ENCODE data around the gene ATF3.
A peak's percentile ranks its signal among the peaks of the same experiment; 100 is the strongest.

ATF3 gene

GRCh38 chr1:212586206-212587015 lies 22.1 kb upstream of the ATF3 start:
- no peak for DNase-seq (ENCODE audit: low read depth in 2 of 2)

GRCh38 chr1:212587016-212587887 lies 21.3 kb upstream of the ATF3 start:
- peak; percentile 24 to 32 for DNase-seq (ENCODE audit: low read depth in 2 of 2)

- no peak for DNase-seq (ENCODE audit: low read depth in 2 of 2)
Measured at GRCh38 chr1:212587888-212588510, 20.6 kb upstream of the ATF3 start.

GRCh38 chr1:212589446-212589845 lies 19.1 kb upstream of the ATF3 start:
- DNase-seq (ENCODE audit: low read depth in 2 of 2): no peak

GRCh38 chr1:212591922-212592321 lies 16.6 kb upstream of the ATF3 start:
- DNase-seq (ENCODE audit: low read depth in 2 of 2): no peak

- no peak for DNase-seq (ENCODE audit: low read depth in 2 of 2)
Measured at GRCh38 chr1:212593821-212594251, 14.7 kb upstream of the ATF3 start.

GRCh38 chr1:212594640-212595039 lies 13.9 kb upstream of the ATF3 start:
- no peak for DNase-seq (ENCODE audit: low read depth in 2 of 2)

GRCh38 chr1:212595229-212595628 lies 13.3 kb upstream of the ATF3 start:
- no peak for DNase-seq (ENCODE audit: low read depth in 2 of 2)

- peak; percentile 57 to 61 for DNase-seq (ENCODE audit: low read depth in 2 of 2)
Measured at GRCh38 chr1:212595787-212596714, 12.5 kb upstream of the ATF3 start.

GRCh38 chr1:212596798-212597197 lies 11.8 kb upstream of the ATF3 start:
- no peak for DNase-seq (ENCODE audit: low read depth in 2 of 2)

- DNase-seq (ENCODE audit: low read depth in 2 of 2): no peak
Measured at GRCh38 chr1:212597487-212597886, 11.1 kb upstream of the ATF3 start.

GRCh38 chr1:212600071-212600915 lies 8.3 kb upstream of the ATF3 start:
- no peak for DNase-seq (ENCODE audit: low read depth in 2 of 2)

- peak in 1 of 2 experiments; percentile 2 for DNase-seq (ENCODE audit: low read depth in 2 of 2)
Measured at GRCh38 chr1:212600980-212601379, 7.6 kb upstream of the ATF3 start.

- DNase-seq (ENCODE audit: low read depth in 2 of 2): no peak
Measured at GRCh38 chr1:212601524-212601923, 7.0 kb upstream of the ATF3 start.

- DNase-seq (ENCODE audit: low read depth in 2 of 2): no peak
Measured at GRCh38 chr1:212605441-212606394, 2.8 kb upstream of the ATF3 start.

- no peak for DNase-seq (ENCODE audit: low read depth in 2 of 2)
Measured at GRCh38 chr1:212606395-212607205, 2.0 kb upstream of the ATF3 start.

- no peak for DNase-seq (ENCODE audit: low read depth in 2 of 2)
Measured at GRCh38 chr1:212607206-212607912, 1.2 kb upstream of the ATF3 start.
